Measurements from ENCODE around the gene TXNDC16.
"Not testable (repeated sequence)": the region's sequence is repeated elsewhere in the genome, so short reads cannot be mapped to it uniquely, and the experiment has no call there.

Gene TXNDC16

DNA sequence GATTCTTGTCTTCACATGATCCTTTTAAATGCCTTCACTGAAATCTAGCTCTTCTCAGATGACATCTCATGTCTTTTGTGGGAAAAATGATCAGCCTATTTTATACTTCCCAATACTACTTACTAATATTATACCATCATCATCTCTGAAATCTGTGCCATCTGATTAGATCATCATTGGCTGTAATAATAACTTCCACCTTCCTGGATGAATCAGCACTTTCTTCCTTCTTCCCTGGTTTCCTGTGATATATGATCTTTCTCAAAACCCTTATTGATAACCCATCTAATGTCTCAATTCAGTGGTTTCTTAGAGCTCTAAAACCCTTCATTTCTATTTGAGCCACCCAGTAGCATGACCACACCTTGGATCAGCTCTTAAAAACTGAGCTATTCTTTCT is 31.2 kb upstream of the TXNDC16 start:
- DNase-seq (ENCODE audit: insufficient read length, low spot score) = no peak
- TF ChIP-seq, protein P1, sequence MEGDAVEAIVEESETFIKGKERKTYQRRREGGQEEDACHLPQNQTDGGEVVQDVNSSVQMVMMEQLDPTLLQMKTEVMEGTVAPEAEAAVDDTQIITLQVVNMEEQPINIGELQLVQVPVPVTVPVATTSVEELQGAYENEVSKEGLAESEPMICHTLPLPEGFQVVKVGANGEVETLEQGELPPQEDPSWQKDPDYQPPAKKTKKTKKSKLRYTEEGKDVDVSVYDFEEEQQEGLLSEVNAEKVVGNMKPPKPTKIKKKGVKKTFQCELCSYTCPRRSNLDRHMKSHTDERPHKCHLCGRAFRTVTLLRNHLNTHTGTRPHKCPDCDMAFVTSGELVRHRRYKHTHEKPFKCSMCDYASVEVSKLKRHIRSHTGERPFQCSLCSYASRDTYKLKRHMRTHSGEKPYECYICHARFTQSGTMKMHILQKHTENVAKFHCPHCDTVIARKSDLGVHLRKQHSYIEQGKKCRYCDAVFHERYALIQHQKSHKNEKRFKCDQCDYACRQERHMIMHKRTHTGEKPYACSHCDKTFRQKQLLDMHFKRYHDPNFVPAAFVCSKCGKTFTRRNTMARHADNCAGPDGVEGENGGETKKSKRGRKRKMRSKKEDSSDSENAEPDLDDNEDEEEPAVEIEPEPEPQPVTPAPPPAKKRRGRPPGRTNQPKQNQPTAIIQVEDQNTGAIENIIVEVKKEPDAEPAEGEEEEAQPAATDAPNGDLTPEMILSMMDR (IDR thresholded peaks at IDR 0.05; ENCODE audit: insufficient read depth, missing control alignments) = no peak
- FAIRE-seq = no peak

DNA sequence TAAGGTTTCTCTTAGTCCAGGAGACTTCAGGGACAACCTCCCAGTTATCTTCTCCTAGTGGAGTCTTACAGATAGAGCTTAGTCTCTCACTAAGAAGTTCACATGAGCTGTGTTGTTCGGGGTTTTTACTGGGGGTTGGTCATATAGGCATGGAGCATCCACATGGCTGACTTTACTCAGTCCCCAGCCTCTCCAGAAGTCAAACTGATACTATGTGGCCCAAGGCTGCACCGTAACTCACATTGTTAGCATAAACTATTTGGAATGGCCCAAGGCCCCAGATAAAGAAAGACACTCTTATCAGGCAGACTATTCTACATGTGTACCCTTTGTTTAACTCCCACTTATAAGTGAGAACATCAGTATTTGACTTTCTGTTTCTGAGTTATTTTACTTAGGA is 23.6 kb upstream of the TXNDC16 start:
- no peak for DNase-seq (ENCODE audit: insufficient read length, low spot score)
- FAIRE-seq = no peak
- TF ChIP-seq, protein P1 (IDR thresholded peaks at IDR 0.05; ENCODE audit: insufficient read depth, missing control alignments) = no peak

DNA sequence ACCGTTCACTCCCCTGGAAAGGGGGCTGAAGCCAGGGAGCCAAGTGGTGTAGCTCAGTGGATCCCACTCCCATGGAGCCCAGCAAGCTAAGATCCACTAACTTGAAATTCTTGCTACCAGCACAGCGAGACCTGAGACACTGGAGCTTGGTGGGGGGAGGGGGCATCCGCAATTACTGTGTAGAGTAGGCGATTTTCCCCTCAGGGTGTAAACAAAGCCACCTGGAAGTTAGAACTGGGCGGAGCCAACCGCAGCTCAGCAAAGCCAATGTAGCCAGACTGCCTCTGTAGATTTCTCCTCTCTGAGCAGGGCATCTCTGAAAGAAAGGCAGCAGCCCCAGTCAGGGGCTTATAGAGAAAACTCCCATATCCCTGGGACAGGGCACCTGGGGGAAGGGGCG is 16.1 kb upstream of the TXNDC16 start:
- not testable (repeated sequence) for DNase-seq (ENCODE audit: insufficient read length, low spot score); FAIRE-seq

DNA sequence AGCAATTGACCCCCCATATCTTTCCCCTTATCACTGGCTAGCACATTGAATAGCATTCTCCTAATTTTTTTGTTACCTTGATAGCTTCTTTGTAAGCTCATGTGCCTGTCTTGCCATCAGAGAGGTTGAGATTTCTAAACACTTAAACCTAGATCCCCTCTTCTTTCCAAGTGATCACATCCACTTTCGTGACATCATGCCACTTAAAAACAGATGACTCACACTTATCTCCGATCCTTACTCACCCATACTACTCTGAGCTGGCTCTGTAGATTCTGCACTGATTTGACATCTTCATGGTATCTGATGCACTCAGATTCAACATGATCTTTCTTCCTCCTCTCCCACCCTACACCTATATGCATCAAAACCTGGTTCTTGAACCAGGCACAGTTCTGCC is 10.8 kb upstream of the TXNDC16 start:
- FAIRE-seq (no peak), DNase-seq (ENCODE audit: insufficient read length, low spot score) (no peak)
- TF ChIP-seq, protein P1 (IDR thresholded peaks at IDR 0.05; ENCODE audit: insufficient read depth, missing control alignments) = no peak

DNA sequence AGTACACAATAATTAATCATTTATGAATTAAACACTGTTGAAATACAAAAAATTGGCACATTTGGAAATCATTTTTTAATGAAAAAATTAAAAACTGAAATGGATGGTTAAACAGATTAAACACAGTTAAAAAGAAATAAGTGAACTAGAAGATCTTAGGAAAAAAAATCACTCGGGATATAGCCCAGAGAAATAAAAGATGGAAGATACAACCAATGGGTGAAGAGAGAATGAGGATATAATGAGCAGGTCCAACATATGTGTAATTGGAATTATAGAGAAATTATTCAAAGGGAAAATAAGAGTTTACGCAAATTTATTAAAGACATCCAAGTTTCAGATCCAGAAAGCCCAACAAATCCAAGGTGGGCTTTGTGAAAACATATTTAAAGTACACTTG is 6.4 kb upstream of the TXNDC16 start:
- TF ChIP-seq, protein P1 (IDR thresholded peaks at IDR 0.05; ENCODE audit: insufficient read depth, missing control alignments) = no peak
- DNase-seq (ENCODE audit: insufficient read length, low spot score) (no peak), FAIRE-seq (no peak)

DNA sequence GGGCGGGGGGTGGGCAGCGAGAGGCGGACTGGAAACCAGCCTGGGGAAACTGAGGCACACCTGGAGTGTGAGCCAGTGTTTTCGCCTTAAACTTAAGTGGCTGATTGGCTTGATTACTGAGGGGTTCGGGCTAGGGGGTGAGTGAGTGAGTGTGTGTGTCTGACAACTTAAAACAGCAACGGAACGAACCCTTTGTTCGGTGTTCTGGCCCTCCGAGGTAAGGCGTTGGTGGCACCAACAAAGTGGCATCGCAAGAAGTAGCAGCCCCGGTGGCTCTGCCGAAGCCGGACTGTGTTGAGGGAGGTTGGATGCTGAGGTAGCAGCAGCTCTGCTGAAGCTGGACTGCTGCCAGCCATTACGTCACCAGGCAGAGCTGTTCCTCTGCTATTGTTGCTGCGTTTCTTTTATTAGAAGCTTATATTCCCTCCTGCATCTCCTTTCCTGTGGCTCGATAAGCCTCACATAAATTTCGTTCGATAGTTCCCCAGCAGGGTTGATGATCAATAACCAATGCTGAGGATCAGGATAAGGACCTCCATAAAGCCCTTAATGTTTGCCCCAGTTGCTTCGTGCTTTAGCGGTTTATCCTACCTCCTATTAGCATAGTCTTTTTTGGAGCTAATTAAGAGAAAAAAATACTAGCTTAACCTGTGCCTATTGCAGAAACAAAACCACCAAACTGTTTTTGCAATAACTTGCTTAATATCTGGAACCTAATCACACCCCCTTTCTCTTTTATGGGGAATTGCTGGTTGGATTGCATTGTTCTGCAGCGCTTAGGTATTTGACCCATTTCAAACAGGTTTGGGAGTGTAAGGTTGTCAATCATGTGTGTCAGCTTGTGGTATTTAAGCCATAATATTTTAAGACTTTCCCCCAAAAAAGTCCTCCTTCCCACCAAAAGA is 1.6 kb upstream of the TXNDC16 start:
- no peak for FAIRE-seq
- DNase-seq (ENCODE audit: insufficient read length, low spot score) = no peak
- TF ChIP-seq, protein P1 (IDR thresholded peaks at IDR 0.05; ENCODE audit: insufficient read depth, missing control alignments) = no peak

DNA sequence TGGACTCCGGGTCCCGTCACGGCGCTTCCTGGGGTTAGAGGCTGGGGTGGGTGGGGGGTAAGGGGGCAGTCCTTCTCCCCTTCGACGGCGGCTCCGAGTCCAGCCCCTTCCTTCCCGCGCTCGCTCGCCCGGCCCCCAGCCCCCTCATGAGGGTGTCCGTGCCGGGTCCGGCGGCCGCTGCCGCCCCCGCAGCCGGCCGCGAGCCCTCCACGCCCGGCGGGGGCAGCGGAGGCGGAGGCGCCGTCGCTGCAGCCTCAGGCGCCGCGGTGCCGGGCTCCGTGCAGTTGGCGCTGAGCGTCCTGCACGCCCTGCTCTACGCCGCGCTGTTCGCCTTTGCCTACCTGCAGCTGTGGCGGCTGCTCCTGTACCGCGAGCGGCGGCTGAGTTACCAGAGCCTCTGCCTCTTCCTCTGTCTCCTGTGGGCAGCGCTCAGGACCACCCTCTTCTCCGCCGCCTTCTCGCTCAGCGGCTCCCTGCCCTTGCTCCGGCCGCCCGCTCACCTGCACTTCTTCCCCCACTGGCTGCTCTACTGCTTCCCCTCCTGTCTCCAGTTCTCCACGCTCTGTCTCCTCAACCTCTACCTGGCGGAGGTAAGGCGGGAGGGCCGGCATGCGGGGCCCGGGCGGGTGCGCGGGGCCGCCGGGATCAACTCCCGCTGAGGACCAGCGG is 831 bp upstream of the TXNDC16 start:
- DNase-seq (ENCODE audit: insufficient read length, low spot score) = no peak
- no peak for FAIRE-seq
- TF ChIP-seq, protein P1 (IDR thresholded peaks at IDR 0.05; ENCODE audit: insufficient read depth, missing control alignments) = no peak
